ENCODE data around the gene MYLK4.

- TF ChIP-seq CTCF (conservative IDR thresholded peaks at IDR 0.05 in 1 of 2, IDR thresholded peaks at IDR 0.05 in 1 of 2; ENCODE audit: low read depth in 1 of 2, low read length in 2 of 2) = no peak
- no peak for TF ChIP-seq EZH2 (IDR thresholded peaks at IDR 0.05; ENCODE audit: low read length, missing control alignments)
Measured at GRCh38 chr6:2733736-2734480, 16.8 kb downstream of the MYLK4 start.
